Chondrocyte (in vitro differentiated cells): ENCODE results near the gene ASXL3. TPM values are rescaled to one million over a fixed set of nuclear protein-coding genes. Genes with fewer than 3 reads are reported as not detected.

ENCODE experiments used
- DNase-seq: peaks from one replicate; pipeline ENCODE4 v3.0.0; 2021; ENCODE audit warnings: mixed read lengths, low spot score
- H3K27ac Mint-ChIP-seq: one replicate; pipeline ENCODE4 v1.8.0; 2021; ENCODE audit warnings: mild to moderate bottlenecking, moderate library complexity, mixed read lengths; ENCODE audit not compliant: unreplicated experiment
- H3K27me3 Mint-ChIP-seq: 2 replicates; pipeline ENCODE4 v1.8.0; 2021; ENCODE audit warnings: low read depth, mixed read lengths
- H3K36me3 Mint-ChIP-seq: 2 replicates; pipeline ENCODE4 v1.8.0; 2021; ENCODE audit warnings: low read depth, mixed read lengths
- H3K4me1 Mint-ChIP-seq: 2 replicates; pipeline ENCODE4 v1.8.0; 2021; ENCODE audit warnings: low read depth, mild to moderate bottlenecking, mixed read lengths
- H3K4me3 Mint-ChIP-seq: one replicate; pipeline ENCODE4 v1.8.0; 2021; ENCODE audit warnings: mild to moderate bottlenecking, moderate library complexity, mixed read lengths; ENCODE audit not compliant: unreplicated experiment
- H3K9me3 Mint-ChIP-seq: 2 replicates; pipeline ENCODE4 v1.8.0; 2021; ENCODE audit warnings: low read depth, mixed read lengths
- CTCF ChIP-seq: fragments of 200-600 bp; sonication (generic); IDR thresholded peaks from 2 replicates; pipeline ENCODE4 v1.5.0; 2021; ENCODE audit warnings: antibody characterized with exemption, mild to moderate bottlenecking, moderate library complexity
- total RNA-seq: library from RNA; stranded (reverse); gene quantifications from 3 replicates; pipeline ENCODE4 v1.2.1, GENCODE V29; 2021

The ASXL3 gene
- total RNA-seq, 1 donor from 2014 or later = 3.9 TPM

- Mint-ChIP-seq H3K4me3 (no peak overlapping the region), H3K36me3 (peaks cover 3% of the 10 kb centered on the region), H3K4me1 (no peaks in the 10 kb centered on the region), H3K27ac (no peak overlapping the region), H3K9me3 (no peaks in the 10 kb centered on the region), H3K27me3 (no peaks in the 10 kb centered on the region)
- DNase-seq = no peak
- no peak for TF ChIP-seq CTCF
Observed at GRCh38 chr18:33676593-33676992, 98.6 kb downstream of the ASXL3 start.

GRCh38 chr18:33677891-33678290 is 99.9 kb downstream of the ASXL3 start:
- Mint-ChIP-seq H3K27me3 (no peaks in the 10 kb centered on the region), H3K27ac (no peak overlapping the region), H3K36me3 (peaks cover 3% of the 10 kb centered on the region), H3K4me1 (no peaks in the 10 kb centered on the region), H3K9me3 (no peaks in the 10 kb centered on the region), H3K4me3 (no peak overlapping the region)
- no peak for TF ChIP-seq CTCF
- no peak for DNase-seq

- Mint-ChIP-seq H3K4me3 (no peak overlapping the region), H3K27ac (no peak overlapping the region), H3K36me3 (no peaks in the 10 kb centered on the region), H3K27me3 (no peaks in the 10 kb centered on the region), H3K4me1 (peaks cover 3% of the 10 kb centered on the region), H3K9me3 (no peaks in the 10 kb centered on the region)
- no peak for TF ChIP-seq CTCF
- DNase-seq = no peak
Observed at GRCh38 chr18:33682436-33682835, 104.4 kb downstream of the ASXL3 start.

- H3K27me3 Mint-ChIP-seq = no peaks in the 10 kb centered on the region
- TF ChIP-seq CTCF = no peak
- H3K4me1 Mint-ChIP-seq = no peaks in the 10 kb centered on the region
Observed at GRCh38 chr18:33694593-33694992, 116.6 kb downstream of the ASXL3 start.

GRCh38 chr18:33696332-33697162 is 118.5 kb downstream of the ASXL3 start:
- H3K27me3 Mint-ChIP-seq = no peaks in the 10 kb centered on the region
- no peaks in the 10 kb centered on the region for H3K9me3 Mint-ChIP-seq
- H3K36me3 Mint-ChIP-seq = no peaks in the 10 kb centered on the region
- TF ChIP-seq CTCF = no peak
- H3K27ac Mint-ChIP-seq = no peak overlapping the region
- no peak overlapping the region for H3K4me3 Mint-ChIP-seq
- no peak for DNase-seq
- H3K4me1 Mint-ChIP-seq = no peaks in the 10 kb centered on the region

More at GRCh38 chr18:33694593-33694992, 116.6 kb downstream of the ASXL3 start:
- Mint-ChIP-seq H3K36me3 (no peaks in the 10 kb centered on the region), H3K9me3 (no peaks in the 10 kb centered on the region), H3K27ac (no peak overlapping the region), H3K4me3 (no peak overlapping the region)
- DNase-seq = no peak
